Measurements from ENCODE around the gene ST3GAL5.
"Not testable (repeated sequence)": the region's sequence is repeated elsewhere in the genome, so short reads cannot be mapped to it uniquely, and the experiment has no call there.

Gene ST3GAL5

DNA sequence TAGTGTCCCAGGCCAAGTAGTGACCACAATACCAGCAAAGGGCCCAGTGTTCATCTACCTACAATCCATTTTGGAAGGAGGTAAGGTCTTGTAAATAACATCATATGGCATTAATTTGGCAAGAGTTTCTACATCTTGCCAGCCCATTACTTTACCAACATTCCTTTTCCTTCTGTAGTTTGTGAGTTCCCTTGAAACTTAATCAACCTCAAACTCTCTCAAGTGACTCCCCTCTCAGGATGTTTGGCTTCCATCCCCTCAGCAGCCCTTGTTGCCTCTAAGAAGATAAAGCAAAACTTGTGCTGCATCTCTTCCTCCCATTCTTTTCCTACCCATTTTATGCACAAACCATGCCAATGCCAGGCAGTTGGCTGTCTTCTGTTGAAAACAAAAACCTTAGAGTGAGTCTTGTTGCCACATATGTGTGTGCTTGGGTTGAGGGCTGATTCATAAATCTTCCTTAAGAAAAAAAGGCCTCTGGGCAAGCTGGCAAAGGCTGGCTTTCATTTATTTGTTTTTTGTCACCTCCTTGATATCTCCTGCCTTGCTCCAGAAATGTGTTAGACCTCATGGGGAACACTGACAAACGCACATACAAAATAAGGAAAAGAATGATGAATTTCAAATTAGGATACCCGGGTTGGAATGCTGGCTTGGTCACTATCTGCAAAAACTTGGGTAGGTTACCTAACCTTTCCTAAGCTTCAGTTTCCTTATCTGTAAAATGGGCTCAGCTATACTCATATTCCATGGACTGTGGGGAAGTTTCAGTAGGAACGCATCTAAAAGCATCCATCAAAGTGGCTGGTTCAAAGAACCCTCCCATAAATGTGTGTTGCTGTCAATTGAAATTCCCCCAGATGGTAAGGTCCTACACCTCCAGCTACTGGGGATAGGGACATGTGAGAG is 29.4 kb upstream of the ST3GAL5 start:
- no peak for DNase-seq (ENCODE audit: low spot score)

GRCh38 chr2:85915606-85916303 is 27.0 kb upstream of the ST3GAL5 start:
- no peak for DNase-seq (ENCODE audit: low spot score)

- no peak for DNase-seq (ENCODE audit: low spot score)
Measured at GRCh38 chr2:85914922-85915321, 26.1 kb upstream of the ST3GAL5 start.

- DNase-seq (ENCODE audit: low spot score) = no peak
Measured at GRCh38 chr2:85913884-85914881, 25.4 kb upstream of the ST3GAL5 start.

DNA sequence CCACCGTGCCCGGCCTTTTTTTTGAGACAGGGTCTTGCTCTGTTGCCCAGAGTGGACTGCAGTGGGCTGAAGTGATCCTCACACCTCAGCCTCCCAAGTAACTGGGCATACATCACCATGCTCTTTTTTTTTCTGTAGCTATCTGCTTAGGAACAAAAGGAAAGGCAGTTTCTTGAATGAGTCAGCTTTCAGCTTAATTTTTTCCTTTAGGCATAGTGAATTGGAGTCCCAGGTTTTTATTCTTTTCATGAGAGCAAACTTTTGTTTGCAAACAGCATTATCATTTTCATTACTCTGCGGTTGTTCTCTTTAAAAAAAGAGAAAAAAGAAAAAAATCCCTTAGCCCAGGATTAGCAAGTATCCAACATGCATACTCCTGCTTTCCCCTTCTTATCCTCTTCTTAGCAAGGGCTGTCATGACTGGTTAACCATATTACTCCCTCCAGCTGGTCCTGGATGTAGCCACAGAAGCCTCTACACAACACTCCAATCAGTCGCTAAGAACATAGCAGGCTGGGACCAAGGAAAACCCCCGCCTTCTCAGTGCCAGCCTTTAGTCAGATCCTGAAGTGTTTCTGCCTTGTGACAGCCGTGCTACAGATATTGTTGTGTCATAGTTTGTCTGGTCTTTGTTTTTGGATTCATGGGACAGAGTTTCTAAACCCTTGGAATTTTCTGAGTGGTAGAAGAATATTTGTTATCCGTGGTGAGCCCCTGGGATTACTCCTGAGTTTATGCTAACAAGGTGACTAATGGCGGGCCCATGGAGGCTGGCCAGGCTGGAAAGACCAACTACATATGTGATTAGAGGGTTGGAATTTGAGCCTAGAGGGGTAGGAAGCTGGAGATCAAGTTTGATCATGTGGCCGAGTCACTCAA is 23.3 kb upstream of the ST3GAL5 start:
- DNase-seq (ENCODE audit: low spot score) = no peak

DNA sequence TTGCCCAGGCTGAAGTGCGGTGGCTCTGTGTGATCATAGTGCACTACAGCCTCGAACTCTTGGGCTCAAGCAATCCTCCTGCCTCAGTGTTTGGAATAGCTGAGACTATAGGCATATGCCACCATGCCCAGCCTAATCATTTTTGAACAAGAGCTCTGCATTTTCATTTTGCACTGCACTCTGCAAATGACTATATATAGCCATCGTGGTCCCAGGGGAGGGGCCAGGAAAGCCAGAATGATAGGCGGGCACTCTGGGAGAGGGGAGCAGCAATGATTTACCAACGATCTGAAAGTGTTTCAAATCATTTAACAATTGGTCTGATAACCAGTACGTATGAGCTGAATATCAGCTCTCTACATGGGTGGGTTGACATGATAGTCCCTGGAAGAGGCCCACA is 22.3 kb upstream of the ST3GAL5 start:
- DNase-seq (ENCODE audit: low spot score) = no peak

- DNase-seq (ENCODE audit: low spot score) = no peak
Measured at GRCh38 chr2:85909005-85909404, 20.2 kb upstream of the ST3GAL5 start.

DNA sequence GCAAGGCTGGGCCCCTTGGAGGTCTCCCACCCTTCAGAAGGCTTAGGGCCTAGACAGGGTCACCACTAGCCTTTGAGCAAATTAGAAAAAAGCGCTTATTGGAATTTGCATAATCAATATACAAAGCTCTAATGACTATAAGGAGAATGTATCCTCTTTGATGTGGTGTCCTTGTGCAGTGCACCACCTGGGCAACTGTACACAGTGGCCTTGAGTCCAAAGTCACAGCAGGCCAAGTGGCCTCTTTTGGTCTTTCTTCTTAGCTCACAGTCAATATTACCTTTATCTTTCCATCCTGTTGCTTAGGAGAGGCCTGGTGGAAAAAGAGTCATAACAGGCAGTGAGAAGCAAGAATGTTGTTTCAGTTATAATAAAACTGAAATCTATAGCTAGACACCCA is 19.7 kb upstream of the ST3GAL5 start:
- no peak for DNase-seq (ENCODE audit: low spot score)

GRCh38 chr2:85907671-85908157 is 18.9 kb upstream of the ST3GAL5 start:
- no peak for DNase-seq (ENCODE audit: low spot score)

DNA sequence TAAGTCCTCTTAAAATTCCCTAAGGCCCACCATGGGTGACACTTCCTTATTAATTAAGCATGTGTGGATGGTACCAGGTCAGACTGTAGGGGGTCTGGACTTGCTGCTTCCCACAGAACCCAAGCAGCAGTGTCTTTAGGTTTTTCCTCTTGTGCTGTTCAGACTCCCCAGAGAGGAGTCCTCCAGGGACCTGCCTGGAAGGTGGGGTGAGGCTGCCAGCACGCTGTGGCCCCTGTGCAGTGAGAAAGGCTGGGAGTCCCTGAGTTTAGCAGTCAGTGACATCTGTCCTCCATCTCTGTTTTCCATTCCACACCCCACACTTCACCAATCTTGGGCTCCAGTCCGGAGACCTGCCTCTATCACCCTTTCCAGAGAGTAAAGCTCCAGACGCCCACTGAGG is 18.0 kb upstream of the ST3GAL5 start:
- no peak for DNase-seq (ENCODE audit: low spot score)

DNA sequence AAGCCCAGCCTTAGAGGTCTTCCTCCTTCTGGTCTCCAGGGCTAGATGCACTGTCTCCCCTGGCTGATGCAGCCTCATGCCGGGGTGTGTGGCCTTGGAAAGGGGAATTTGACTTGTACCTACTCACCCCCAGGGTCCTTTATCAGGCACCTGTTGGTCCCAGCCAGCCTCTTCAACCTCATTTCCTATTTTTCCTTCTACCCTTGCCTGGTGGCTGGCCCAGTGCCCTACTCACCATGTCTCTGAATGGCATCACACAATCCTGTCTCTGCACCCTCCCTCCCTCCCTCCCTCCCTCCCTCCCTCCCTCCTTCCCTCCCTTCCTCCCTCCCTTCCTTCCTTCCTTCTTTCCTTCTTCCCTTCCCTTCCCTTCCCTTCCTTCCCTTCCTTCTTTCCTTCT is 17.1 kb upstream of the ST3GAL5 start:
- no peak for DNase-seq (ENCODE audit: low spot score)

DNA sequence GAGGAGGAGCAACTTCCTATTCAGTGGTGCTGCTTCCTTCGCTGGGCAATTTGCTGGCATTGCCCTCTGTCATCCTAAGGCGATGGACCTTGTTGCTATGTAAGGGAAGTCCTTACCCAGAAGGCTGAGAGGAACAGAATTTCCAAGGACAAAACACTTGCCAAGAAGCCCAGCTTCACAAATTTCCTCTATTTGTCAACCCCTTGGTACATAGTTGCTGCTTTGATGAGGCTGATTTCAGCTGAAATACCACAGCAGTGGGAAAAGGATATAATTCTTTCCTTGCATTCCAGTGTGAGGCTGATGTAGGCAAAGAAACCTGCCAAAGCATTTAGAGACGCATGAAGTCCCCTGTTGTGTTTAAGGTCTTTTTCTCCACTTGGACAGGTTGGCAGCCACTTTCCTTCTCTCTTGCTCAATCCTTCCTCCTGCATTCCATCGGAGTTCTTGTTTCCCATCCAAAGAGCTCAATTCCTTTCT is 16.4 kb upstream of the ST3GAL5 start:
- no peak for DNase-seq (ENCODE audit: low spot score)

DNA sequence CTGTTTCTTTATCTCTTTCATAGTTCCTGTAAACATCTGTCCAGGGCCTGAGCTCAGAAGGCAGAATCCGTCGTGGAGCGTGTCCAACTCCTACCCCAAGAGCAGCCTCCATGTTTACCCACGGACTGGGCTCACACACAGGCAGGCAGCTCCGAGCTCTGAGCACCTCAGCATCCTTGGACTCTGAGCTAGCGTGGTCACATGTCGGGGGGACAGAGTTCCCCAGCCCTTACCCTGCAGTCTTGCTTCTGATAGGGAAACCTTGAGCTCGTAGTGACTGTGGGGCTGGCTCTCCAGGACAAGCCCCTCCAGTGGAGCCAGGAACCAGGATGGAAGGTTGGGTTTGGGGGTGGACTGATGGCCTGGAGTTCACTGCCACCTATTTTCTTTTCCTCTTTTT is 15.1 kb upstream of the ST3GAL5 start:
- DNase-seq (ENCODE audit: low spot score) = no peak

- no peak for DNase-seq (ENCODE audit: low spot score)
Measured at GRCh38 chr2:85902496-85902895, 13.7 kb upstream of the ST3GAL5 start.

- DNase-seq (ENCODE audit: low spot score) = no peak
Measured at GRCh38 chr2:85901155-85901554, 12.4 kb upstream of the ST3GAL5 start.

DNA sequence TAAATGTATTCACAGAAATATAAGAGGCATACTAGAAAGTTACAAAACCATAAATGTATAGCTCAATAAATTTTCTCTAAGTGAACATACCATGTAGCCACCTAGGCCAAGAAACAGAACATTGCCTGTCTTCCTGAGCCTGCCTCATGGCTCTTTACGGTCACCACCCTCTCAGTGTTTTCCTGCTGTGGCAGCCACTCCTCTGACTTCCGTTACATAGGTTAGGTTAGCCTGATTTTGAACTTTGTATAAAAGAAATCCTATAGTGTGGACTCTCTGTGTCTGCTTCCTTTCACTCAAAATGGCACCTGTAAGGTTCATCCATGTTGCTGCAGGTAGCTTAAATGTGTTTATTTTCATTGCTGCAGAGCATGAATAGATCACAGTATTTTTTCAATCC is 11.6 kb upstream of the ST3GAL5 start:
- no peak for DNase-seq (ENCODE audit: low spot score)

DNA sequence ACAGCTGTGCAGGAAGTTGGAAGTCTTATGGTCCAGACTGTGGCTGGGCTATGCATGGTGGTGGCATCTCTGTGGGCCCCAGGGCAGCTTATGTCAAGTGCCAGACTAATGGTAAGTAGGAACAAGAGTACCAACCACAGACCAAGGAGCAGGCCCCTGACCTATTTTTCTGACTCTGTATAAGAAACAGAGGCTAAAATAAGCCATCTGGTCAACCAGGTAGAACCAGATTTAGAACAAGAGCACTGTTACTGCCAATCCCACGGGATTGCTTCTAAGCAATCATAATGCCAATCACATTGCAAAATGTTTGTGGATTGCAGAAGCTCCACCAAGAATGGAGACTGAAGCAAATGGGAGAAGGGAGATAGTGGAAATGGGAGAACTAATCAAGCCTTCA is 11.1 kb upstream of the ST3GAL5 start:
- no peak for DNase-seq (ENCODE audit: low spot score)

DNA sequence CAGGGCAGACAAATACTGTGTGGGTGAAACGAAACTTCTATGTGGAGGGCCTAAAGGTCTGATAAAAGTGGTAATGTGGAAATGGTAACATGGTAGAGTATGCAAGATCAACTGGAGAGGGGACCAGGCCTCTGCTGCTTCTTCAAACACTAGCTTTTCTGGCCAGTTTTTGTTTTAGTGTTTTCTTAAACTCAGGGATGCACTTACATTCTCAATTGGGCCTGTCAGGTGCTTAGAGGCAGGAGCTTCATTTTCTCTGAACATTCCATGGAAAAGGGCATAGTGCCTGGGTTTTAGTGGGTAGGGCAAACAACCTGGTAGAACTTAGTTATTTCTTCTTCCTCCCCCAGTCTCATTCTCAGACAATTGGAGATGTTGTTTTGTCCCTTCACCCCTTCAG is 10.5 kb upstream of the ST3GAL5 start:
- no peak for DNase-seq (ENCODE audit: low spot score)

DNA sequence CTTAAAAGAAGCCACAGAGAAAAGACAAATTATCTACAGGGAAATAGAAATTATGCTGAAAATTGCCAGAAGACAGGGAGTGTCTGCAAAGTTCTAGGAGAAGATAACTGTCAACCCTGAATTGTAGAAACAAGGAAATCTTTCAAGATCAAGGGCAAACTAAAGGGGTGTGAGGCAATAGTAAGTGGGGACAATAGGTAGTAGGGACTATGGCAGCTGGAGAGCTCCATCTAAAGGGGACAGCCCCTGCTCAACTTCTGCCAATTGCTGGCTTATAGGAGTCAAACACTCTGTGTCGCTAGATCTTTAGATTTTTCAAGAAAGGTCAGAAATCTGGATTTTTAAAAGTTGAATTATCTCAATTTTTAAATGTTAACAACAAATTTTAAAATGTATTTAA is 10.1 kb upstream of the ST3GAL5 start:
- DNase-seq (ENCODE audit: low spot score) = no peak

DNA sequence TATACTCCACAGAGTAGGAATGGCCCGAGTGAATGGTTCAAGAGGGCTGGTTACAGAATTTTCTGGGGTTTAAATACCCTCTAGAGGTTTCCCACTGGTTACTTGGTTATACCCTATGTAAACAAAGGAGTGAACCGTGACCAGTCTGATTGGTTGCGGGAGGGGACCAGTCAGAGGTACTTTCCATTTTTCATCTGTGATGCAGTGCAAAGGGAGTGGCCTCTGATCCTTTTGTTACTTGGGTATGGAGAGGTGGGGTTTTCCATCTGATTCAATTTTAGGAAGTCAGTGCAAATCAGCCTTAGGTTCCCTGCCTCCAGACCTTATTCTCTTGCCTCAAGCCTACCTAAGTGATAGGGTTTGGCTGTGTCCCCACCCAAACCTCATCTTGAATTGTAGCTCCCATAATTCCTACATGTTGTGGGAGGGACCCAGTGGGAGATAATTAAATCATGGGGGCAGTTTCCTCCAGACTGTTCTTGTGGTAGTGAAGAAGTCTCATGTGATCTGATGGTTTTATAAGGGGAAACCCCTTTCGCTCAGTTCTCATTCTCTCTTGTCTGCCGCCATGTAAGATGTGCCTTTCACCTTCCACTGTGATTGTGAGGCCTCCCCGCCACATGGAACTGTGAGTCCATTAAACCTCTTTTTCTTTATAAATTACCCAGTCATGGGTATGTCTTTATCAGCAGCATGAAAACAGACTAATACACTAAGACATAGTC is 5.9 kb upstream of the ST3GAL5 start:
- DNase-seq (ENCODE audit: low spot score) = not testable (repeated sequence)
